ENCODE measurements around the gene ASGR2.
"Not testable (repeated sequence)": the region's sequence is repeated elsewhere in the genome, so short reads cannot be mapped to it uniquely, and the experiment has no call there.

The ASGR2 gene

GRCh38 chr17:7132511-7133094, 18.0 kb upstream of the ASGR2 start:
- no peak overlapping the region for H3K9ac ChIP-seq (ENCODE audit: insufficient read length, low read depth)

GRCh38 chr17:7131423-7131791, 16.8 kb upstream of the ASGR2 start:
- H3K9ac ChIP-seq (ENCODE audit: insufficient read length, low read depth): no peak overlapping the region
- peaks cover 5% of the 10 kb centered on the region for H3K4me1 ChIP-seq (ENCODE audit: insufficient read depth, insufficient read length)
- H3K27me3 ChIP-seq (ENCODE audit: insufficient read depth, insufficient read length): peaks cover 5% of the 10 kb centered on the region
- no peaks in the 10 kb centered on the region for H3K9me3 ChIP-seq (ENCODE audit: insufficient read depth, low read length)
- H3K4me3 ChIP-seq (ENCODE audit: insufficient read length, low read depth): no peak overlapping the region
- DNase-seq (ENCODE audit: low read depth, low spot score): no peak
- H3K36me3 ChIP-seq (ENCODE audit: insufficient read depth, insufficient read length, low read length): no peaks in the 10 kb centered on the region
- TF ChIP-seq ZNF274 (IDR thresholded peaks at IDR 0.05; ENCODE audit: low read depth, low read length): no peak

More at GRCh38 chr17:7132511-7133094, 18.0 kb upstream of the ASGR2 start:
- peak; percentile 86 for DNase-seq (ENCODE audit: low read depth, low spot score)
- Histone ChIP-seq H3K4me1 (ENCODE audit: insufficient read depth, insufficient read length) (peaks cover 8% of the 10 kb centered on the region), H3K4me3 (ENCODE audit: insufficient read length, low read depth) (no peak overlapping the region), H3K36me3 (ENCODE audit: insufficient read depth, insufficient read length, low read length) (no peaks in the 10 kb centered on the region), H3K9me3 (ENCODE audit: insufficient read depth, low read length) (no peaks in the 10 kb centered on the region), H3K27me3 (ENCODE audit: insufficient read depth, insufficient read length) (peaks cover 5% of the 10 kb centered on the region)
- TF ChIP-seq SUZ12 (IDR thresholded peaks at IDR 0.05; ENCODE audit: extremely low read depth, insufficient read depth, insufficient read length): no peak
- no peak for TF ChIP-seq YY1 (IDR thresholded peaks at IDR 0.05; ENCODE audit: insufficient read depth, insufficient read length)
- TF ChIP-seq ZNF274 (IDR thresholded peaks at IDR 0.05; ENCODE audit: low read depth, low read length): no peak

GRCh38 chr17:7130621-7131422, 16.2 kb upstream of the ASGR2 start:
- Histone ChIP-seq H3K4me3 (ENCODE audit: insufficient read length, low read depth) (no peak overlapping the region), H3K27me3 (ENCODE audit: insufficient read depth, insufficient read length) (peaks cover 5% of the 10 kb centered on the region), H3K9ac (ENCODE audit: insufficient read length, low read depth) (no peak overlapping the region), H3K9me3 (ENCODE audit: insufficient read depth, low read length) (no peaks in the 10 kb centered on the region), H3K4me1 (ENCODE audit: insufficient read depth, insufficient read length) (peaks cover 5% of the 10 kb centered on the region), H3K36me3 (ENCODE audit: insufficient read depth, insufficient read length, low read length) (no peaks in the 10 kb centered on the region)
- no peak for TF ChIP-seq SUZ12 (IDR thresholded peaks at IDR 0.05; ENCODE audit: extremely low read depth, insufficient read depth, insufficient read length)
- no peak for TF ChIP-seq YY1 (IDR thresholded peaks at IDR 0.05; ENCODE audit: insufficient read depth, insufficient read length)
- TF ChIP-seq ZNF274 (IDR thresholded peaks at IDR 0.05; ENCODE audit: low read depth, low read length): no peak
- no peak for DNase-seq (ENCODE audit: low read depth, low spot score)

- Histone ChIP-seq H3K36me3 (ENCODE audit: insufficient read depth, insufficient read length, low read length) (no peaks in the 10 kb centered on the region), H3K4me3 (ENCODE audit: insufficient read length, low read depth) (no peak overlapping the region), H3K9me3 (ENCODE audit: insufficient read depth, low read length) (no peaks in the 10 kb centered on the region), H3K27me3 (ENCODE audit: insufficient read depth, insufficient read length) (peaks cover 5% of the 10 kb centered on the region), H3K9ac (ENCODE audit: insufficient read length, low read depth) (no peak overlapping the region), H3K4me1 (ENCODE audit: insufficient read depth, insufficient read length) (peaks cover 5% of the 10 kb centered on the region)
- TF ChIP-seq YY1 (IDR thresholded peaks at IDR 0.05; ENCODE audit: insufficient read depth, insufficient read length) (no peak), ZNF274 (IDR thresholded peaks at IDR 0.05; ENCODE audit: low read depth, low read length) (no peak), SUZ12 (IDR thresholded peaks at IDR 0.05; ENCODE audit: extremely low read depth, insufficient read depth, insufficient read length) (no peak)
- DNase-seq (ENCODE audit: low read depth, low spot score): no peak
Measured at GRCh38 chr17:7129311-7129710, 14.7 kb upstream of the ASGR2 start.

GRCh38 chr17:7128160-7128559, 13.5 kb upstream of the ASGR2 start:
- no peak for DNase-seq (ENCODE audit: low read depth, low spot score)
- Histone ChIP-seq H3K4me3 (ENCODE audit: insufficient read length, low read depth) (no peak overlapping the region), H3K27me3 (ENCODE audit: insufficient read depth, insufficient read length) (no peaks in the 10 kb centered on the region), H3K4me1 (ENCODE audit: insufficient read depth, insufficient read length) (peaks cover 2% of the 10 kb centered on the region), H3K36me3 (ENCODE audit: insufficient read depth, insufficient read length, low read length) (no peaks in the 10 kb centered on the region), H3K9ac (ENCODE audit: insufficient read length, low read depth) (no peak overlapping the region), H3K9me3 (ENCODE audit: insufficient read depth, low read length) (no peaks in the 10 kb centered on the region)
- TF ChIP-seq SUZ12 (IDR thresholded peaks at IDR 0.05; ENCODE audit: extremely low read depth, insufficient read depth, insufficient read length) (no peak), ZNF274 (IDR thresholded peaks at IDR 0.05; ENCODE audit: low read depth, low read length) (no peak), YY1 (IDR thresholded peaks at IDR 0.05; ENCODE audit: insufficient read depth, insufficient read length) (no peak)

GRCh38 chr17:7127501-7127900, 12.9 kb upstream of the ASGR2 start:
- H3K9ac ChIP-seq (ENCODE audit: insufficient read length, low read depth); H3K4me1 ChIP-seq (ENCODE audit: insufficient read depth, insufficient read length); DNase-seq (ENCODE audit: low read depth, low spot score); H3K36me3 ChIP-seq (ENCODE audit: insufficient read depth, insufficient read length, low read length); H3K9me3 ChIP-seq (ENCODE audit: insufficient read depth, low read length); H3K4me3 ChIP-seq (ENCODE audit: insufficient read length, low read depth); H3K27me3 ChIP-seq (ENCODE audit: insufficient read depth, insufficient read length): not testable (repeated sequence)

GRCh38 chr17:7126386-7126785, 11.8 kb upstream of the ASGR2 start:
- H3K9me3 ChIP-seq (ENCODE audit: insufficient read depth, low read length); H3K9ac ChIP-seq (ENCODE audit: insufficient read length, low read depth); H3K36me3 ChIP-seq (ENCODE audit: insufficient read depth, insufficient read length, low read length); H3K4me1 ChIP-seq (ENCODE audit: insufficient read depth, insufficient read length); H3K4me3 ChIP-seq (ENCODE audit: insufficient read length, low read depth); H3K27me3 ChIP-seq (ENCODE audit: insufficient read depth, insufficient read length); DNase-seq (ENCODE audit: low read depth, low spot score): not testable (repeated sequence)

All from NT2/D1 (cell line).